H1 (cell line): ENCODE results near the gene PRPF4. TPM values are rescaled to one million over a fixed set of nuclear protein-coding genes. Genes with fewer than 3 reads are reported as not detected.

ENCODE experiments used
- ATF3 ChIP-seq: IDR thresholded peaks from 2 replicates; pipeline ENCODE4 v1.6.1; 2011; ENCODE audit warnings: low read depth, mild to moderate bottlenecking, low read length; ENCODE audit not compliant: insufficient read depth
- BCL11A ChIP-seq, 2 experiments: IDR thresholded peaks; one replicate each; pipeline ENCODE4 v1.6.1; 2011; ENCODE audit warnings: low read depth in 2 of 2, low read length in 2 of 2, mild to moderate bottlenecking in 2 of 2
- E2F6 ChIP-seq: IDR thresholded peaks from 2 replicates; pipeline ENCODE4 v1.6.1; 2012; ENCODE audit warnings: inconsistent platforms
- YY1 ChIP-seq: IDR thresholded peaks from 2 replicates; pipeline ENCODE4 v1.6.1; 2011; ENCODE audit warnings: low read depth, mild to moderate bottlenecking, low read length
- polyA plus RNA-seq, 7 experiments: library from polyadenylated mRNA; depleted of rRNA in 3 of 7; stranded (reverse) in 5 of 7; unstranded in 2 of 7; fragments of >200 nt in 5 of 7; fragments of 200-250 nt in 2 of 7; gene quantifications; 1 replicate in 5 of 7; 2 replicates in 1 of 7; 4 replicates in 1 of 7; pipeline versions ENCODE4 v1.2.1 to v1.2.3, GENCODE V29; 2011 to 2013; ENCODE audit warnings: missing spikeins in 2 of 7, mixed read lengths in 2 of 7
- total RNA-seq: library from RNA; stranded (reverse); fragmentation: NEBNext Ultra II Directional; extraction: Animal tissue kit (Norgen Biotek cat#: 25700); gene quantifications from 2 replicates; pipeline ENCODE4 v1.2.1, GENCODE V29; 2021

Gene PRPF4
- total and polyA plus RNA-seq, 2 of the 8 experiments (the other 6 are each of a cell fraction or from before 2014, with no cell fraction given) = 15.2 to 33.4 TPM

- TF ChIP-seq E2F6 (no peak), ATF3 (no peak), BCL11A (IDR thresholded peaks at IDR 0.05; ENCODE audit: low read depth in 2 of 2, low read length in 2 of 2) (no peak), YY1 (no peak)
Measured at GRCh38 chr9:113245894-113246293, 29.6 kb upstream of the PRPF4 start (continued).
